Lower leg skin (tissue), 4 donors: ENCODE data around the gene PHF3. TPM values are rescaled to one million over a fixed set of nuclear protein-coding genes. Genes with fewer than 3 reads are reported as not detected.

Experiments used
- DNase-seq, 2 donors: peaks; one replicate each; pipeline ENCODE4 v3.0.0-alpha.2; 2019; ENCODE audit warnings: low spot score in 2 of 2
- H3K4me3 ChIP-seq: fragments of 200-600 bp; sonication (generic); 2 replicates; pipeline ENCODE4 v1.5.1; 2017; ENCODE audit warnings: mild to moderate bottlenecking, low read depth; ENCODE audit not compliant: poor library complexity, severe bottlenecking
- POLR2A ChIP-seq, 2 donors: fragments of 450-650 bp; IDR thresholded peaks; one replicate each; pipeline ENCODE4 v1.6.1; 2016 to 2017; ENCODE audit warnings: antibody characterized with exemption in 2 of 2, mild to moderate bottlenecking in 1 of 2, moderate library complexity in 1 of 2
- WGBS, 2 donors: methylation state at CpG; one replicate each; pipeline ENCODE4 v1.1.5; 2018; 5-methylcytosine and 5-hydroxymethylcytosine counted together
- intact Hi-C: fragments of 100-400 bp; cut with DNase I; formaldehyde crosslinking; loops from one replicate; pipeline ENCODE4 v1.15.0; 2023; ENCODE audit warnings: low total_unique reads
- total RNA-seq, 4 donors: library from RNA; depleted of rRNA; stranded (reverse); fragments of >200 nt; gene quantifications; one replicate each; pipeline ENCODE4 v1.1.0, GENCODE V29; 2016
- TF ChIP-seq, protein P1 (sequence below), 3 donors: fragments of 450-650 bp; IDR thresholded peaks; one replicate each; pipeline ENCODE4 v1.5.1; 2016; ENCODE audit warnings: antibody characterized with exemption in 3 of 3, mild to moderate bottlenecking in 3 of 3, moderate library complexity in 2 of 3

Gene PHF3
- total RNA-seq, 4 donors from 2014 or later = 41.0 to 63.5 (median 55.1) TPM

DNA sequence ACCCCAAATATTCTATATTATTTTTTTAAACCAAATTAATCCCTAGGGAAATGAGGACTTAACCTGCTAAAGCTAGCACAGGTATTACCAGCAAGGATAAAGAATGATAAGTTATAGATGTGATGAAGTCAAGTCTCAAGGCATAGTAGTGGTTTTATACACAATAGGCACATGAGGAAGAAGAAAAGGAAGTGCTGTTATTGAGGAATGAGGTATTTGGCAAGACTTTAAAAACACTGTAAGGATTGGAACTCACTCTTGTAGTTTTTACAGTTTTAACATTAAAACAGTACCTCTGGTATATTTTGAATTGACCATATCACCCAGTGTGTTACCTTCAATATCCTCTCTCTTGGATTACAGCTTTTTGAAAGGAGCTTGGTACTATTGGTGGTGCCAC is 54.6 kb downstream of the PHF3 start:
- H3K4me3 ChIP-seq = no peak overlapping the region
- no peak for TF ChIP-seq POLR2A (IDR thresholded peaks at IDR 0.05)
- TF ChIP-seq, protein P1, sequence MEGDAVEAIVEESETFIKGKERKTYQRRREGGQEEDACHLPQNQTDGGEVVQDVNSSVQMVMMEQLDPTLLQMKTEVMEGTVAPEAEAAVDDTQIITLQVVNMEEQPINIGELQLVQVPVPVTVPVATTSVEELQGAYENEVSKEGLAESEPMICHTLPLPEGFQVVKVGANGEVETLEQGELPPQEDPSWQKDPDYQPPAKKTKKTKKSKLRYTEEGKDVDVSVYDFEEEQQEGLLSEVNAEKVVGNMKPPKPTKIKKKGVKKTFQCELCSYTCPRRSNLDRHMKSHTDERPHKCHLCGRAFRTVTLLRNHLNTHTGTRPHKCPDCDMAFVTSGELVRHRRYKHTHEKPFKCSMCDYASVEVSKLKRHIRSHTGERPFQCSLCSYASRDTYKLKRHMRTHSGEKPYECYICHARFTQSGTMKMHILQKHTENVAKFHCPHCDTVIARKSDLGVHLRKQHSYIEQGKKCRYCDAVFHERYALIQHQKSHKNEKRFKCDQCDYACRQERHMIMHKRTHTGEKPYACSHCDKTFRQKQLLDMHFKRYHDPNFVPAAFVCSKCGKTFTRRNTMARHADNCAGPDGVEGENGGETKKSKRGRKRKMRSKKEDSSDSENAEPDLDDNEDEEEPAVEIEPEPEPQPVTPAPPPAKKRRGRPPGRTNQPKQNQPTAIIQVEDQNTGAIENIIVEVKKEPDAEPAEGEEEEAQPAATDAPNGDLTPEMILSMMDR (IDR thresholded peaks at IDR 0.05) = no peak
- intact Hi-C loops = no loop called here

DNA sequence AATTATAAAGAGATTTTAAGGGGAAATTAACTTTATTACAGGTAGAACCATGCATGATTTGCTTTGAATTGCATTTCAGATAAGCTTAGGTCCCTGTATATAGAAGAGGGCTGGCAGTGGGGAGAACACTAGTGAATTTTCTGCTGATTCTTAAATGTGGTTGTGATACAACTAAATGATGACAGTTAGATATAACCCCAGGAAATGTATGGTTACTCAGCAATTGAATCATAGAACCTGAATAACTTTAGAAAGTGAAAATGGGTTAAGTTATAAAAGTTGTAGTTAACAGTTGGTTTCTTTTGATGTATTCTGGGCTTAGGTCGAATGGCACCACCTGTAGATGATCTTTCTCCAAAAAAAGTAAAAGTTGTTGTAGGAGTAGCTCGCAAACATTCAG is 70.1 kb downstream of the PHF3 start:
- TF ChIP-seq, protein P1 (IDR thresholded peaks at IDR 0.05) = no peak
- no peak for TF ChIP-seq POLR2A (IDR thresholded peaks at IDR 0.05)
- intact Hi-C loops = no loop called here
- 88% methylated on average over 2 of the region's 2 CpGs for WGBS, 2 donors
- no peak for DNase-seq
- H3K4me3 ChIP-seq = no peak overlapping the region

More for the DNA sequence above, 54.6 kb downstream of the PHF3 start:
- DNase-seq = no peak

DNA sequence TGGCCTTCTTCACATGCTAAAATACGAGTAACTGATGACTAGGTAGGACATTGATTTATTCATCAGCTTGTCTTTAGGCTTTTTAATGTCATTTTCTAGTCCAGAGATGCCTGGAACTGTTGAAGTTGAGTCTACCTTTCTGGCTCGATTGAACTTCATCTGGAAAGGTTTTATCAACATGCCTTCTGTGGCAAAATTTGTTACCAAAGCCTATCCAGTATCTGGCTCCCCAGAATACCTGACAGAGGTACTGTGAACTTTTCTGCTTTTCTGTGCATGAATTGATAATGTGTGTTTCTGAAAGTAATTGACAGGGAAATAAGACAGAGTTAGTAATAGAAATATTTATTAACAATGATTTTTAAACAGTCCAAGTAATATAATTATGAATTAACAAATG is 71.0 kb downstream of the PHF3 start:
- WGBS, 2 donors = 60 to 68% methylated on average over 2 of the region's 2 CpGs
- H3K4me3 ChIP-seq = no peak overlapping the region
- TF ChIP-seq POLR2A (IDR thresholded peaks at IDR 0.05) = no peak
- TF ChIP-seq, protein P1 (IDR thresholded peaks at IDR 0.05) = no peak
- DNase-seq = no peak
- intact Hi-C loops = no loop called here

DNA sequence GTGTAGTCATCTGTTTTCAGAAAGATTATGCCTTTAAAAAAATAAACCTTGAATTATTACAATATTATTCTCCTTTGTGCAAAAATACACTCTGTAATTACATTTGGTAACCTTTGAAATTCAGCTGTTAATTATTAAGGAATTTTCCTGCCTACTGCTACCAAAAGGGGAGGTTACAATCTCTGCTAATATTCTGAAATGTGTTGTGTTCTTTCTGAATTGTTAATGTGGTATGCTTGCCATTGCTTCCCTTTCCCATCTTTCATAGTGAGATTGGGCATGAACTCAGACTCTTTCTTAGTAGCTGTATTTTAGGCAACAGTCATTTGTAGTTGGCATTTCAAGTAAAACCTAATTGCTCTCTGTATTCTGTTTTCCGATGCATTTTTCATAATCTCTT is 73.0 kb downstream of the PHF3 start:
- no peak for TF ChIP-seq POLR2A (IDR thresholded peaks at IDR 0.05)
- TF ChIP-seq, protein P1 (IDR thresholded peaks at IDR 0.05) = no peak
- WGBS, 2 donors = 94 to 95% methylated on average over 1 of the region's 1 CpG
- no peak overlapping the region for H3K4me3 ChIP-seq
- intact Hi-C loops = no loop called here
- no peak for DNase-seq

DNA sequence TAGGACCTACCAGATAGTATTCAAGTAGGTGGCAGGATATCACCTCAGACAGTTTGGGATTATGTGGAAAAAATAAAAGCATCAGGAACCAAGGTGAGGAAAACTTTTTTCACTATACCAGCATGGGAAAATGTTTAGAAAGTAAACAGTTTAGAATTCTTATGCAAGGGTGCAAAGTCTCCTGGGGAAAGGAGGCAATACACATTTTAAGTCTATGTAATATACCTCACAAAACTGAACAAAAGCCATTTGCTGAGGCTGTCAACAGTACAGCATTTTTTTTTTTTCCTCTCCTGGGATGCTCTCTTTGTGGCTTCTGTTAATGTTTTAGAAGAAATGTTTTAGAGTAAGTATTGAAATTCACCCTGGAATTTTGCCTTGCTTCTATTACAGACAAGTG is 73.5 kb downstream of the PHF3 start:
- DNase-seq = no peak
- intact Hi-C loops = no loop called here
- TF ChIP-seq, protein P1 (IDR thresholded peaks at IDR 0.05) = no peak
- TF ChIP-seq POLR2A (IDR thresholded peaks at IDR 0.05) = no peak
- no peak overlapping the region for H3K4me3 ChIP-seq

DNA sequence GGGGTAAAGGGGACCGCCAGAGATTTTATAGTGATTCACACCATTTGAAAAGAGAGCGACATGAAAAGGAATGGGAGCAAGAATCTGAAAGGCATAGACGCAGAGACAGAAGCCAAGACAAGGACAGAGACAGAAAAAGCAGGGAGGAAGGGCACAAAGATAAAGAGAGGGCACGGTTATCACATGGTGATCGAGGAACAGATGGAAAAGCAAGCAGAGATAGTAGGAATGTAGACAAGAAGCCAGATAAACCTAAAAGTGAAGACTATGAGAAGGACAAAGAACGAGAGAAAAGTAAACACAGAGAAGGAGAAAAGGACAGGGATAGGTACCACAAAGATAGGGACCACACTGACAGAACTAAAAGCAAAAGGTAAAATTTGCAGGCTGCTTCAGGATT is 77.7 kb downstream of the PHF3 start:
- TF ChIP-seq POLR2A (IDR thresholded peaks at IDR 0.05) = no peak
- TF ChIP-seq, protein P1 (IDR thresholded peaks at IDR 0.05) = no peak
- no peak for DNase-seq

More for the DNA sequence above, 77.7 kb downstream of the PHF3 start:
- no peak overlapping the region for H3K4me3 ChIP-seq
- intact Hi-C loops = no loop called here
- WGBS, 2 donors = 93% methylated on average over 6 of the region's 6 CpGs
